Heart left ventricle (tissue), 16 donors: ENCODE data around the gene KIAA1671. TPM values are rescaled to one million over a fixed set of nuclear protein-coding genes. Genes with fewer than 3 reads are reported as not detected.

Source experiments
- ATAC-seq, 4 donors: fragments of 200-7000 bp; cut with Tn5 transposase; one replicate each; pipeline ENCODE4 v1.9.1; 2020 to 2022; ENCODE audit warnings: moderate library complexity in 4 of 4, mild to moderate bottlenecking in 3 of 4, moderate number of reproducible peaks in 1 of 4
- DNase-seq, 5 donors: peaks; one replicate each; pipeline ENCODE4 v3.0.0-alpha.2; 2020
- H3K27ac ChIP-seq, 12 donors: fragments of 200-600 bp; sonication (generic) in 4 of 12; one replicate each; pipeline versions ENCODE4 v1.5.0 to v1.8.0; 2016 to 2022; ENCODE audit warnings: mild to moderate bottlenecking in 2 of 12
- H3K27me3 ChIP-seq, 9 donors: fragments of 200-600 bp; sonication (generic) in 2 of 9; one replicate each; pipeline versions ENCODE4 v1.5.1 to v1.8.0; 2016 to 2022; ENCODE audit warnings: mild to moderate bottlenecking in 3 of 9
- H3K36me3 ChIP-seq, 9 donors: fragments of 200-600 bp; sonication (generic) in 2 of 9; one replicate each; pipeline versions ENCODE4 v1.5.0 to v1.8.0; 2018 to 2022; ENCODE audit warnings: mild to moderate bottlenecking in 2 of 9
- H3K4me1 ChIP-seq, 12 donors: fragments of 200-600 bp; sonication (generic) in 4 of 12; one replicate each; pipeline versions ENCODE4 v1.5.0 to v1.8.0; 2016 to 2022; ENCODE audit warnings: mild to moderate bottlenecking in 3 of 12
- H3K4me3 ChIP-seq, 12 donors: fragments of 200-600 bp; sonication (generic) in 4 of 12; one replicate each; pipeline versions ENCODE4 v1.5.0 to v1.8.0; 2017 to 2022; ENCODE audit warnings: mild to moderate bottlenecking in 9 of 12, moderate library complexity in 4 of 12
- H3K9me3 ChIP-seq, 12 donors: fragments of 200-600 bp; sonication (generic) in 4 of 12; one replicate each; pipeline versions ENCODE4 v1.5.0 to v1.8.0; 2016 to 2022; ENCODE audit warnings: mild to moderate bottlenecking in 1 of 12
- CTCF ChIP-seq, 12 donors: fragments of 200-600 bp; sonication (generic) in 4 of 12; IDR thresholded peaks; one replicate each; pipeline versions ENCODE4 v1.5.0 to v1.8.0; 2018 to 2022; ENCODE audit warnings: antibody characterized with exemption in 12 of 12, mild to moderate bottlenecking in 5 of 12
- POLR2A ChIP-seq, 2 donors: fragments of 450-650 bp; IDR thresholded peaks; one replicate each; pipeline ENCODE4 v1.6.1; 2017; ENCODE audit warnings: antibody characterized with exemption in 2 of 2, mild to moderate bottlenecking in 2 of 2, moderate library complexity in 2 of 2
- WGBS, 4 donors: extraction: QIAGEN DNeasy Blood & Tissue Kit in 2 of 4; methylation state at CpG; one replicate each; pipeline versions ENCODE4 v1.1.5 to v1.1.7; 2013 to 2018; 5-methylcytosine and 5-hydroxymethylcytosine counted together
- intact Hi-C, 10 donors: fragments of 100-400 bp; cut with DNase I; formaldehyde crosslinking; loops; one replicate each; pipeline versions ENCODE4 v1.11.1 to v1.14.2; 2022
- polyA plus RNA-seq, 2 donors: library from polyadenylated mRNA; stranded (reverse); fragments of 200-250 nt; gene quantifications; one replicate each; pipeline ENCODE4 v1.2.3, GENCODE V29; 2013
- total RNA-seq, 9 donors: library from RNA; depleted of rRNA in 2 of 9; stranded (reverse); fragments of >200 nt in 2 of 9; fragmentation: NEBNext Ultra II Directional in 3 of 9; extraction: Animal tissue kit (Norgen Biotek cat#: 25700) in 3 of 9; gene quantifications; one replicate each; pipeline versions ENCODE4 v1.1.0 to v1.2.4, GENCODE V29; 2016 to 2023
- donor health status: ischemic (EF 13 %, LVEDD 7.1; RV severe dilation, severe dysfunction).
- donor health status: healthy with polysubstance abuse.
- donor health status: DM: no; HTN: yes; CAD: no.
- donor health status: DM: no; HTN: no; CAD: no.
- donor health status: ischemic (EF 25% LVEDD 6.9; RV normal size, moderate dysfunction).
- donor health status: ischemic (EF 25% LVEDD 5.7; RV mildly dilated, moderate dysfunction).
- donor health status: healthy.
- donor health status: DM: yes; HTN: yes; CAD: no.
- donor health status: ischemic (EF 35%, LVEDD 5.7; RV mildly dilated, moderate dysfunction).
- donor health status: nonischemic (EF 11% LVEDD 7.7; RV severe dilation, severe dysfunction).
- donor health status: DM: yes; HTN: yes; CAD: no.
- donor health status: PGD.
- donor health status: ischemic (EF 29% LVEDD 5.4; RV normal size, mild dysfunction).
- donor health status: nonischemic (EF 23%, LVEDD 6.1; RV moderate dilation, normal function).

Gene KIAA1671
- total and polyA plus RNA-seq, 11 donors = 4.5 to 22.1 (median 13.2) TPM

- Histone ChIP-seq H3K27ac (peak overlapping the region; percentile 11 to 84 (median 64)), H3K4me3 (no peak overlapping the region), H3K27me3 (no peaks in the 10 kb centered on the region), H3K9me3 (no peaks in the 10 kb centered on the region), H3K36me3 (no peaks in the 10 kb centered on the region), H3K4me1 (peaks cover 0 to 48% (median 27%) of the 10 kb centered on the region in 12 donors)
- peak in 3 of 4 donors; percentile 6 to 38 (median 36) for ATAC-seq
- intact Hi-C loops = no loop called here
- WGBS, 4 donors = 37 to 45% (median 42%) methylated on average over 2 of the region's 2 CpGs
- no peak for DNase-seq
- TF ChIP-seq POLR2A (IDR thresholded peaks at IDR 0.05) = no peak
- TF ChIP-seq CTCF (IDR thresholded peaks at IDR 0.05) = no peak
These were observed 202.1 kb downstream of the KIAA1671 start for GRCh38 chr22:25154667-25154999.

- no peak for DNase-seq
- no peaks in the 10 kb centered on the region for H3K27me3 ChIP-seq
- no peak overlapping the region for H3K4me3 ChIP-seq
- TF ChIP-seq CTCF (IDR thresholded peaks at IDR 0.05) (no peak), POLR2A (IDR thresholded peaks at IDR 0.05) (no peak)
- H3K4me1 ChIP-seq = peaks cover 0 to 48% (median 27%) of the 10 kb centered on the region in 12 donors
- intact Hi-C loops = no loop called here
- peak in 2 of 4 donors; percentile 17 to 38 for ATAC-seq
- 64 to 67% (median 66%) methylated on average over 4 of the region's 4 CpGs for WGBS, 4 donors
- H3K27ac ChIP-seq = peak overlapping the region in 2 of 12 donors; percentile 42 to 44
- no peaks in the 10 kb centered on the region for H3K9me3 ChIP-seq
- H3K36me3 ChIP-seq = no peaks in the 10 kb centered on the region
These were observed 204.2 kb downstream of the KIAA1671 start for GRCh38 chr22:25156736-25157135.

- Histone ChIP-seq H3K36me3 (no peaks in the 10 kb centered on the region), H3K9me3 (no peaks in the 10 kb centered on the region), H3K27ac (no peak overlapping the region), H3K27me3 (no peaks in the 10 kb centered on the region), H3K4me1 (peaks cover 0 to 40% (median 22%) of the 10 kb centered on the region in 12 donors), H3K4me3 (no peak overlapping the region)
- ATAC-seq (peak in 1 of 4 donors; percentile 17), DNase-seq (no peak)
- TF ChIP-seq POLR2A (IDR thresholded peaks at IDR 0.05) = no peak
- TF ChIP-seq CTCF (IDR thresholded peaks at IDR 0.05) = no peak
- 55 to 70% (median 66%) methylated on average over 8 to 10 of the region's 10 CpGs for WGBS, 4 donors
- intact Hi-C loops = loop anchor here in 1 of 10 donors (2.0 kb wide), 1 partner anchor 14 kb away; no protein-coding TSS in a partner anchor
These were observed 206.5 kb downstream of the KIAA1671 start for GRCh38 chr22:25159028-25159427.

- ATAC-seq (no peak), DNase-seq (no peak)
- no peak overlapping the region for H3K4me3 ChIP-seq
- no peaks in the 10 kb centered on the region for H3K27me3 ChIP-seq
- peaks cover 0 to 32% (median 11%) of the 10 kb centered on the region in 12 donors for H3K4me1 ChIP-seq
- no peaks in the 10 kb centered on the region for H3K9me3 ChIP-seq
- 94 to 97% (median 95%) methylated on average over 10 to 11 of the region's 11 CpGs for WGBS, 4 donors
- H3K36me3 ChIP-seq = no peaks in the 10 kb centered on the region
- H3K27ac ChIP-seq = no peak overlapping the region
- no peak for TF ChIP-seq CTCF (IDR thresholded peaks at IDR 0.05)
- TF ChIP-seq POLR2A (IDR thresholded peaks at IDR 0.05) = no peak
- intact Hi-C loops = no loop called here
These were observed 207.8 kb downstream of the KIAA1671 start for GRCh38 chr22:25160120-25160996.
